H1 (cell line): Measurements from ENCODE around the gene RBBP9.

Experiments used
- ATF3 ChIP-seq: IDR thresholded peaks from 2 replicates; pipeline ENCODE4 v1.6.1; 2011; ENCODE audit warnings: low read depth, mild to moderate bottlenecking, low read length; ENCODE audit not compliant: insufficient read depth
- JUN ChIP-seq: IDR thresholded peaks from 2 replicates; pipeline ENCODE4 v1.6.1; 2011; ENCODE audit warnings: low read depth, mild to moderate bottlenecking, improper control_type of control experiment, low read length
- NRF1 ChIP-seq: IDR thresholded peaks from 2 replicates; pipeline ENCODE4 v1.6.1; 2011; ENCODE audit warnings: mild to moderate bottlenecking, low read depth, low read length, improper control_type of control experiment
- POLR2A ChIP-seq, 2 experiments: IDR thresholded peaks; 1 replicate in 1 of 2; 2 replicates in 1 of 2; pipeline ENCODE4 v1.6.1; 2011; ENCODE audit warnings: low read depth in 2 of 2, low read length in 2 of 2, mild to moderate bottlenecking in 2 of 2; ENCODE audit errors: control extremely low read depth in 1 of 2
- POLR2AphosphoS5 ChIP-seq: IDR thresholded peaks from 2 replicates; pipeline ENCODE4 v1.6.1; 2011; ENCODE audit warnings: low read depth, low read length
- TAF1 ChIP-seq: IDR thresholded peaks from 2 replicates; pipeline ENCODE4 v1.6.1; 2011; ENCODE audit warnings: mild to moderate bottlenecking, low read depth, low read length
- ZNF274 ChIP-seq: IDR thresholded peaks from 2 replicates; pipeline ENCODE4 v1.7.0; 2012; ENCODE audit warnings: low read length, borderline replicate concordance; ENCODE audit errors: extremely low read depth
- TF ChIP-seq, protein P1 (sequence below): IDR thresholded peaks from 2 replicates; pipeline ENCODE4 v1.6.1; 2011; ENCODE audit warnings: low read length, improper control_type of control experiment
- TF ChIP-seq, protein P2 (sequence below): IDR thresholded peaks from 2 replicates; pipeline ENCODE4 v1.6.1; 2012; ENCODE audit warnings: inconsistent platforms

DNA sequence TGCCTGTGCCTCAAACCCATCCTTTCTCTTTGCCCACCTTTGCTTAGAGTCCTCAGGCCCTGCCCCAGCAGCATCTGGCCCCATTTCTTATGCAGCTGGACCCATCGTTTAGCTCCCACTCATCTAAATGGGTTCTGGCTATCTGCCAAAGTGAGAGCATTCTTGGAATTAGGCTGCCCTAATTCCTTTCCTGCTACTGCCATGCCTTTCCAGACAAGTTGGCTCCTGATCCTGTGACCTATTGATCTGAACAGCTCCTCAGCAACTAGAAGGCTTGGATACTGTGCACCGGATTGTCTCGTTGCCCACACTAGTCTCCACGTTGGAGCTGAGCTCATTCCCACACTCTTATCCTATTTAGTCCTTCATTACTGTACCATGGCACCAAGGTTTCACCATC lies 53.1 kb downstream of the RBBP9 start:
- TF ChIP-seq TAF1 (no peak), ZNF274 (no peak), ATF3 (no peak), POLR2AphosphoS5 (no peak), POLR2A (IDR thresholded peaks at IDR 0.05; ENCODE audit: control extremely low read depth in 1 of 2, low read depth in 2 of 2, low read length in 2 of 2) (no peak), JUN (no peak), NRF1 (no peak)
- TF ChIP-seq, protein P1, sequence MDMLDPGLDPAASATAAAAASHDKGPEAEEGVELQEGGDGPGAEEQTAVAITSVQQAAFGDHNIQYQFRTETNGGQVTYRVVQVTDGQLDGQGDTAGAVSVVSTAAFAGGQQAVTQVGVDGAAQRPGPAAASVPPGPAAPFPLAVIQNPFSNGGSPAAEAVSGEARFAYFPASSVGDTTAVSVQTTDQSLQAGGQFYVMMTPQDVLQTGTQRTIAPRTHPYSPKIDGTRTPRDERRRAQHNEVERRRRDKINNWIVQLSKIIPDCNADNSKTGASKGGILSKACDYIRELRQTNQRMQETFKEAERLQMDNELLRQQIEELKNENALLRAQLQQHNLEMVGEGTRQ, result no peak
- TF ChIP-seq, protein P2, sequence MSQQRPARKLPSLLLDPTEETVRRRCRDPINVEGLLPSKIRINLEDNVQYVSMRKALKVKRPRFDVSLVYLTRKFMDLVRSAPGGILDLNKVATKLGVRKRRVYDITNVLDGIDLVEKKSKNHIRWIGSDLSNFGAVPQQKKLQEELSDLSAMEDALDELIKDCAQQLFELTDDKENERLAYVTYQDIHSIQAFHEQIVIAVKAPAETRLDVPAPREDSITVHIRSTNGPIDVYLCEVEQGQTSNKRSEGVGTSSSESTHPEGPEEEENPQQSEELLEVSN, result no peak
